Panc1 (cell line): ENCODE results near the gene ALK.

Source experiments
- CTCF ChIP-seq: fragments of 450-650 bp; IDR thresholded peaks from 2 replicates; pipeline ENCODE4 v1.5.1; 2017; ENCODE audit warnings: mild to moderate bottlenecking
- POLR2AphosphoS5 ChIP-seq: IDR thresholded peaks from 2 replicates; pipeline ENCODE4 v1.6.1; 2012; ENCODE audit warnings: mild to moderate bottlenecking, low read depth, low read length, moderate library complexity
- TCF7L2 ChIP-seq: IDR thresholded peaks from 2 replicates; pipeline ENCODE4 v1.6.1; 2011; ENCODE audit warnings: mild to moderate bottlenecking, low read depth, low read length, inconsistent platforms
- TF ChIP-seq, protein P1 (sequence below), 2 experiments: IDR thresholded peaks; 2 replicates each; pipeline ENCODE4 v1.6.1; 2011 to 2012; ENCODE audit warnings: low read depth in 2 of 2, control low read depth in 1 of 2, low read length in 1 of 2, mild to moderate bottlenecking in 1 of 2, moderate library complexity in 1 of 2; ENCODE audit not compliant: insufficient read depth in 1 of 2

DNA sequence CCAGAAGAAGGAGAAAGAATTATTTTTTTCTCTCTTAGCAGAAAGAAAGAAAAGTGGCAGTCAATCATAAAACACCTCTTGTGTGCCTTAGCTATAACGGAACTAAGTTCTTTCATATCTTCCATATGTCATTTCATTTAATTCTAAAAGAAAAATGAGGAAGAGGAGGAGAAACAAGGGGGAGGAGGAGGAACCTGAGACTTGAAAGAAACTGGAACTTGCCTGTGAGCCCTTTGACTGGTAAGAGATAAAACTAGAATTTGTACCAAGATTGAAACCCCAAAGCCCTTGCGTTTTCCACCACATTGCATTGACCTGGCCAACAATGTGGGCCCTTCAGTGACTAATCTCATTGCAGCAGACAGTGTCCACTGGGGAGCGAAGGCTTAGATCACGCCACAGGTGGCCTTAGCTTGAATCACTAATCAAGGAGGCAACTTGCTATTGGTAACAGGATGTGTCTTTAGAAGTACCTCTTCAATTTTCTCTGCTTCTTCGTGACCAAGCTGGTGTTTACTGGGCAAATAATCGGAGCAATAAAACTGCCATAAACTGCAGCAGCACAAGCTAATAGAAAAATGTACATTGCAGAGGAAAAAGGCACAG lies 498.2 kb downstream of the ALK start:
- TF ChIP-seq POLR2AphosphoS5 (no peak), CTCF (no peak), TCF7L2 (no peak)
- TF ChIP-seq, protein P1, sequence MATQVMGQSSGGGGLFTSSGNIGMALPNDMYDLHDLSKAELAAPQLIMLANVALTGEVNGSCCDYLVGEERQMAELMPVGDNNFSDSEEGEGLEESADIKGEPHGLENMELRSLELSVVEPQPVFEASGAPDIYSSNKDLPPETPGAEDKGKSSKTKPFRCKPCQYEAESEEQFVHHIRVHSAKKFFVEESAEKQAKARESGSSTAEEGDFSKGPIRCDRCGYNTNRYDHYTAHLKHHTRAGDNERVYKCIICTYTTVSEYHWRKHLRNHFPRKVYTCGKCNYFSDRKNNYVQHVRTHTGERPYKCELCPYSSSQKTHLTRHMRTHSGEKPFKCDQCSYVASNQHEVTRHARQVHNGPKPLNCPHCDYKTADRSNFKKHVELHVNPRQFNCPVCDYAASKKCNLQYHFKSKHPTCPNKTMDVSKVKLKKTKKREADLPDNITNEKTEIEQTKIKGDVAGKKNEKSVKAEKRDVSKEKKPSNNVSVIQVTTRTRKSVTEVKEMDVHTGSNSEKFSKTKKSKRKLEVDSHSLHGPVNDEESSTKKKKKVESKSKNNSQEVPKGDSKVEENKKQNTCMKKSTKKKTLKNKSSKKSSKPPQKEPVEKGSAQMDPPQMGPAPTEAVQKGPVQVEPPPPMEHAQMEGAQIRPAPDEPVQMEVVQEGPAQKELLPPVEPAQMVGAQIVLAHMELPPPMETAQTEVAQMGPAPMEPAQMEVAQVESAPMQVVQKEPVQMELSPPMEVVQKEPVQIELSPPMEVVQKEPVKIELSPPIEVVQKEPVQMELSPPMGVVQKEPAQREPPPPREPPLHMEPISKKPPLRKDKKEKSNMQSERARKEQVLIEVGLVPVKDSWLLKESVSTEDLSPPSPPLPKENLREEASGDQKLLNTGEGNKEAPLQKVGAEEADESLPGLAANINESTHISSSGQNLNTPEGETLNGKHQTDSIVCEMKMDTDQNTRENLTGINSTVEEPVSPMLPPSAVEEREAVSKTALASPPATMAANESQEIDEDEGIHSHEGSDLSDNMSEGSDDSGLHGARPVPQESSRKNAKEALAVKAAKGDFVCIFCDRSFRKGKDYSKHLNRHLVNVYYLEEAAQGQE (IDR thresholded peaks at IDR 0.05; ENCODE audit: insufficient read depth in 1 of 2, low read depth in 2 of 2, low read length in 1 of 2), result no peak
